Ovary (tissue), 3 donors: ENCODE measurements around the gene CRYZL1.

Experiments used
- CTCF ChIP-seq, 3 donors: fragments of 450-650 bp in 2 of 3; fragments of 200-600 bp in 1 of 3; IDR thresholded peaks; one replicate each; pipeline versions ENCODE4 v1.5.1 to v1.8.0; 2016 to 2022; ENCODE audit warnings: antibody characterized with exemption in 3 of 3, mild to moderate bottlenecking in 1 of 3
- EP300 ChIP-seq: sonication (generic); formaldehyde crosslinking; IDR thresholded peaks from one replicate; pipeline ENCODE4 v1.6.1; 2017; ENCODE audit warnings: antibody characterized with exemption
- POLR2A ChIP-seq: fragments of 450-650 bp; IDR thresholded peaks from one replicate; pipeline ENCODE4 v1.6.1; 2017; ENCODE audit warnings: antibody characterized with exemption, mild to moderate bottlenecking, moderate library complexity
- donor health status: DM: no; HTN: no; CAD: no.

- TF ChIP-seq CTCF (IDR thresholded peaks at IDR 0.05) (no peak), POLR2A (no peak), EP300 (no peak)
Measured at GRCh38 chr21:33608559-33608958, 33.0 kb downstream of the CRYZL1 start.
